HUES6 (cell line): ENCODE results near the gene SOCS1.

ENCODE experiments used
- H3K27ac ChIP-seq: 2 replicates; pipeline ENCODE4 v1.7.0; 2013; ENCODE audit warnings: low read depth, mild to moderate bottlenecking, low read length, inconsistent platforms
- H3K27me3 ChIP-seq: 2 replicates; pipeline ENCODE4 v1.6.1; 2013; ENCODE audit warnings: low read length; ENCODE audit not compliant: control insufficient read depth, insufficient read depth
- H3K36me3 ChIP-seq: 2 replicates; pipeline ENCODE4 v1.6.1; 2013; ENCODE audit warnings: low read length; ENCODE audit not compliant: control insufficient read depth, insufficient read depth
- H3K4me1 ChIP-seq: 2 replicates; pipeline ENCODE4 v1.6.1; 2013; ENCODE audit warnings: low read length; ENCODE audit not compliant: control insufficient read depth, insufficient read depth
- H3K4me3 ChIP-seq: 2 replicates; pipeline ENCODE4 v1.5.1; 2013; ENCODE audit warnings: low read depth, low read length
- H3K9ac ChIP-seq: one replicate; pipeline ENCODE4 v1.6.1; 2013; ENCODE audit warnings: mild to moderate bottlenecking, low read length
- H3K9me3 ChIP-seq: 2 replicates; pipeline ENCODE4 v1.6.1; 2013; ENCODE audit warnings: low read depth, low read length; ENCODE audit not compliant: control insufficient read depth, insufficient read depth

The SOCS1 gene

GRCh38 chr16:11280616-11281522, 24.9 kb upstream of the SOCS1 start, which contains the start of gene PRM1:
TSS of gene PRM1 (minus strand) at chr16:11281330. CDS start at chr16:11281238, 92 bp downstream.
- H3K4me3 ChIP-seq, result no peak within 1 kb of the TSS
- H3K9me3 ChIP-seq, result no peaks in the 10 kb centered on the region
- H3K27ac ChIP-seq, result no peak within 1 kb of the TSS
- peaks cover 5% of the 10 kb centered on the region; the same call in 1 of the 2 replicates for H3K4me1 ChIP-seq
- H3K27me3 ChIP-seq, result no peaks in the 10 kb centered on the region
- H3K9ac ChIP-seq, result peak within 1 kb of the TSS; percentile 61
- H3K36me3 ChIP-seq, result no peaks in the 10 kb centered on the region

- Histone ChIP-seq H3K9me3 (no peaks in the 10 kb centered on the region), H3K27me3 (no peaks in the 10 kb centered on the region), H3K9ac (no peak overlapping the region), H3K36me3 (no peaks in the 10 kb centered on the region), H3K27ac (no peak overlapping the region), H3K4me1 (peaks cover 5% of the 10 kb centered on the region; the same call in 1 of the 2 replicates), H3K4me3 (no peak overlapping the region)
These were observed 23.0 kb upstream of the SOCS1 start for GRCh38 chr16:11278681-11279628.

GRCh38 chr16:11277607-11278337, 21.8 kb upstream of the SOCS1 start:
- H3K36me3 ChIP-seq, result no peaks in the 10 kb centered on the region
- H3K4me1 ChIP-seq, result peaks cover 16% of the 10 kb centered on the region; the same call in 1 of the 2 replicates
- no peak overlapping the region for H3K27ac ChIP-seq
- H3K27me3 ChIP-seq, result no peaks in the 10 kb centered on the region
- H3K9me3 ChIP-seq, result no peaks in the 10 kb centered on the region
- no peak overlapping the region for H3K9ac ChIP-seq
- H3K4me3 ChIP-seq, result no peak overlapping the region

GRCh38 chr16:11276896-11277593, 21.0 kb upstream of the SOCS1 start:
- Histone ChIP-seq H3K27ac (no peak overlapping the region), H3K9ac (no peak overlapping the region), H3K4me1 (peaks cover 16% of the 10 kb centered on the region; the same call in 1 of the 2 replicates), H3K4me3 (no peak overlapping the region), H3K36me3 (no peaks in the 10 kb centered on the region), H3K9me3 (no peaks in the 10 kb centered on the region), H3K27me3 (no peaks in the 10 kb centered on the region)

- Histone ChIP-seq H3K27me3 (no peaks in the 10 kb centered on the region), H3K4me1 (peaks cover 16% of the 10 kb centered on the region; the same call in 1 of the 2 replicates), H3K9me3 (no peaks in the 10 kb centered on the region), H3K4me3 (no peak within 1 kb of the TSS), H3K27ac (no peak within 1 kb of the TSS), H3K36me3 (no peaks in the 10 kb centered on the region), H3K9ac (no peak within 1 kb of the TSS)
These were observed 20.3 kb upstream of the SOCS1 start, which contains the start of gene PRM2 for GRCh38 chr16:11276143-11276895. TSS of gene PRM2 (minus strand) at chr16:11276480. CDS start at chr16:11276370, 110 bp downstream.

- no peak overlapping the region for H3K27ac ChIP-seq
- H3K4me3 ChIP-seq, result no peak overlapping the region
- H3K4me1 ChIP-seq, result peaks cover 11% of the 10 kb centered on the region; the same call in 1 of the 2 replicates
- H3K27me3 ChIP-seq, result no peaks in the 10 kb centered on the region
- no peaks in the 10 kb centered on the region for H3K9me3 ChIP-seq
- H3K9ac ChIP-seq, result no peak overlapping the region
- H3K36me3 ChIP-seq, result no peaks in the 10 kb centered on the region
These were observed 19.0 kb upstream of the SOCS1 start for GRCh38 chr16:11274964-11275363.

- H3K4me3 ChIP-seq, result no peak overlapping the region
- H3K27ac ChIP-seq, result no peak overlapping the region
- H3K36me3 ChIP-seq, result no peaks in the 10 kb centered on the region
- H3K9ac ChIP-seq, result no peak overlapping the region
- H3K27me3 ChIP-seq, result no peaks in the 10 kb centered on the region
- H3K4me1 ChIP-seq, result peaks cover 11% of the 10 kb centered on the region; the same call in 1 of the 2 replicates
- H3K9me3 ChIP-seq, result no peaks in the 10 kb centered on the region
These were observed 17.8 kb upstream of the SOCS1 start for GRCh38 chr16:11273721-11274324.

- no peak within 1 kb of the TSS for H3K9ac ChIP-seq
- H3K36me3 ChIP-seq, result no peaks in the 10 kb centered on the region
- peaks cover 11% of the 10 kb centered on the region; the same call in 1 of the 2 replicates for H3K4me1 ChIP-seq
- H3K9me3 ChIP-seq, result no peaks in the 10 kb centered on the region
- H3K27me3 ChIP-seq, result no peaks in the 10 kb centered on the region
- no peak within 1 kb of the TSS for H3K27ac ChIP-seq
- H3K4me3 ChIP-seq, result no peak within 1 kb of the TSS
These were observed 17.1 kb upstream of the SOCS1 start, which contains the start of gene PRM3 for GRCh38 chr16:11272921-11273720. TSS of gene PRM3 (minus strand) at chr16:11273629. CDS start at chr16:11273595, 34 bp downstream.

- Histone ChIP-seq H3K27ac (no peak overlapping the region), H3K36me3 (no peaks in the 10 kb centered on the region), H3K4me3 (no peak overlapping the region), H3K27me3 (no peaks in the 10 kb centered on the region), H3K4me1 (peaks cover 11% of the 10 kb centered on the region; the same call in 1 of the 2 replicates), H3K9me3 (no peaks in the 10 kb centered on the region), H3K9ac (no peak overlapping the region)
These were observed 16.5 kb upstream of the SOCS1 start for GRCh38 chr16:11272484-11272883.
